ENCODE data around the gene TRIO.

Gene TRIO

GRCh38 chr5:14148890-14149671, 5.9 kb downstream of the TRIO start:
- Mint-ChIP-seq H3K9me3 (no peaks in the 10 kb centered on the region), H3K27me3 (ENCODE audit: low read depth) (peaks cover 66% of the 10 kb centered on the region), H3K36me3 (ENCODE audit: low read depth) (peaks cover 2% of the 10 kb centered on the region), H3K27ac (no peak overlapping the region), H3K4me3 (no peak overlapping the region), H3K4me1 (ENCODE audit: low read depth) (peaks cover 4% of the 10 kb centered on the region)

GRCh38 chr5:14149672-14150274, 6.6 kb downstream of the TRIO start:
- peaks cover 68% of the 10 kb centered on the region for H3K27me3 Mint-ChIP-seq (ENCODE audit: low read depth)
- H3K27ac Mint-ChIP-seq = no peak overlapping the region
- H3K4me1 Mint-ChIP-seq (ENCODE audit: low read depth) = peaks cover 4% of the 10 kb centered on the region
- no peak overlapping the region for H3K4me3 Mint-ChIP-seq
- no peaks in the 10 kb centered on the region for H3K9me3 Mint-ChIP-seq
- peaks cover 2% of the 10 kb centered on the region for H3K36me3 Mint-ChIP-seq (ENCODE audit: low read depth)

GRCh38 chr5:14151416-14151815, 8.3 kb downstream of the TRIO start:
- H3K27me3 Mint-ChIP-seq (ENCODE audit: low read depth) = peaks cover 53% of the 10 kb centered on the region
- H3K4me3 Mint-ChIP-seq = no peak overlapping the region
- H3K4me1 Mint-ChIP-seq (ENCODE audit: low read depth) = no peaks in the 10 kb centered on the region
- H3K27ac Mint-ChIP-seq = no peak overlapping the region
- H3K36me3 Mint-ChIP-seq (ENCODE audit: low read depth) = no peaks in the 10 kb centered on the region
- no peaks in the 10 kb centered on the region for H3K9me3 Mint-ChIP-seq

DNA sequence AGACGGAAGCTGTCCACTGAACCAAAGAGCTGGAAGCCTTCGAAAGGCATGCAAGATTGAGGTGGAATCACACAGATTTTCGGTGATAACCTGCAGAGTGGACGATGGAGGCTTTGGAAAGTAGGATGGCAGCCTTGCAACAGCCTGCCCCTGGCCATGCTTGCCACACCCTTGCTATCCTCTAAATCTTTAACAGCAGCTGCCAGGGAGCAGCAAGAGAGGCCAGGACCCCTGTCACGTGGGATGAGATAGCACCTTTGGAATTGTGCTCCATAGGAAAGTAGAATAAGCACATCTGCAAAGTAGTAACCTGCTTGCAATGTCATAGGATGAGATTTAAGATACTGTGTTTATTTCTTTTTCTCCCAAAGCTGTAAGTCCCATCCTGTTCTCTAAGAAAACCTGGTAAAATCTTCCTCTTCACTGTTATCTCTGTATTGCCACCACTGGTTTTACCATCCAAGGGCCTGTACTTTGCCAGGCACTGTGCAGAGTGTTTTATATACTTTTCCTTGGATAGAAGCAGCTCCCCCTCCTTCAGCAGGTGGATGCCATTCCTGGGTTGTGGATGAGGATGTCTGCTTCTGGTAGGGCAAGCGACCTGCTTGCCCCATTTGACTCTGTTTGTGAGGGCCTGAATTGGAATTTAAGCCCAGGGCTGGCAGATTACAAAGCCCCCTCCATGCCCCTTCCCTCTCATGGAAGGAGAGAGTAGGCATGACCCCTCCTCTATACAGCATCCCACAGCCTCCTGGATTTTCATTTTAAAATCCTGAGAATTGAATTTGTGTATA, 10.1 kb downstream of the TRIO start:
- H3K9me3 Mint-ChIP-seq = no peaks in the 10 kb centered on the region
- H3K27me3 Mint-ChIP-seq (ENCODE audit: low read depth) = peaks cover 35% of the 10 kb centered on the region
- H3K4me1 Mint-ChIP-seq (ENCODE audit: low read depth) = no peaks in the 10 kb centered on the region
- no peak overlapping the region for H3K4me3 Mint-ChIP-seq
- no peak overlapping the region for H3K27ac Mint-ChIP-seq
- no peaks in the 10 kb centered on the region for H3K36me3 Mint-ChIP-seq (ENCODE audit: low read depth)

DNA sequence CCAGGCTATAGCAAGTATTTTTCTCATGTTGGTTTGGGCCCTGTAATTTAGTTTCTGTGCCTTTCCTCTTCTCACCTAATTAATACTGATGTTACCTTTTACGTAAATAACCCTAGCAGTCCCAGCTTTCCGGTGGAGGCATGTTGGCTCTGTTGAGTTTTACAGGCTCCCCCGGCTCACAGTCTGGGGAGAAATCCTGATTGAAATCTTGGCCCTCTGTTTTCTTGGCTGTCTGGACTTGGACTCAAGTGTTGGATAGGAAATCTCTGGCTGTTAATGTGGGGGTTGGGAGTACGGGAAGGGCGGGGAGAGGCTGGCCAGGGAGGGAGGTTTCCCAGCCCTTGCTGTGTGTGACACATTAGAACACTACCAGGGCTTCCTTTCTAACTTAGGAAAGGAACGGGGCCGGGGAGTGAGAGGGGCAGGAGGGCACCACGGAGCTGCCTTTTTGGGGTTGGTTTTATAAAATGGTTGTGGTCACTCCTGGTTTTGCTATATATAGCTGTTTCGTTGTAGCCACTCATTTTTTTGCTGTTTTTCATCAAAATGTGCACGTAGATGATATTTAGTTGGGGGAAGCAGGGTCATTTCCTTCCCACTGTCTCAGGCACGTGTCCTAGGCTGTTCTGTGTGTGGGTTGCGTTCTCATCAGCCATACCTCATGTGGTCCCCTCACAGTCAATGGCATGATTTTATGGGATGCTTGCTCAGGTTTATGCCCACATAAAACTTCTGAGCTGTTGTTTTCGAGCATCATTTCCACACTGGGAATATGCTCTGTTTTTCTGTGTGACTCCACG, 11.0 kb downstream of the TRIO start:
- Mint-ChIP-seq H3K27ac (no peak overlapping the region), H3K36me3 (ENCODE audit: low read depth) (no peaks in the 10 kb centered on the region), H3K4me3 (no peak overlapping the region), H3K4me1 (ENCODE audit: low read depth) (no peaks in the 10 kb centered on the region), H3K9me3 (no peaks in the 10 kb centered on the region), H3K27me3 (ENCODE audit: low read depth) (peaks cover 27% of the 10 kb centered on the region)

DNA sequence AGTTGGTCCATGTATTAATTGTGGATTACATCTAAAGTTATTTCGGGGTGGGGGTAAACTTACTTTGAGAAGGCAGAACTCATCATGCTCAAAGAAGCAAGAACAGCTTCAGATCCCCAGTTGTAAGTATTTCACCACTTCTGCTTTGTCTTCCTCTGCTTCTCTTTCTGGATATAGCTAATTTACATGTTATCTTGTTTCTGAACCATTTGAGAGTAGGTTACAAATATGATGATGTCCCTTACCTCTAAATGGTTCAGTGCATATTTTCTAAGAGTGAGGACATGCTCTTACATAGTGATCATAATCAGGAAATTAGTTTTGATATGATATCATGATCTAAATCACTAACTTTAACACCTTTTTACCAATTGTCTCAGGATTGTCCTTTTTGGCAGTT, 11.9 kb downstream of the TRIO start:
- Mint-ChIP-seq H3K9me3 (no peaks in the 10 kb centered on the region), H3K36me3 (ENCODE audit: low read depth) (no peaks in the 10 kb centered on the region), H3K27me3 (ENCODE audit: low read depth) (peaks cover 19% of the 10 kb centered on the region), H3K4me1 (ENCODE audit: low read depth) (no peaks in the 10 kb centered on the region), H3K27ac (no peak overlapping the region), H3K4me3 (no peak overlapping the region)

- Mint-ChIP-seq H3K4me1 (ENCODE audit: low read depth) (no peaks in the 10 kb centered on the region), H3K36me3 (ENCODE audit: low read depth) (no peaks in the 10 kb centered on the region), H3K4me3 (no peak overlapping the region), H3K27me3 (ENCODE audit: low read depth) (peaks cover 17% of the 10 kb centered on the region), H3K27ac (no peak overlapping the region), H3K9me3 (no peaks in the 10 kb centered on the region)
Observed at GRCh38 chr5:14155739-14156138, 12.6 kb downstream of the TRIO start.

DNA sequence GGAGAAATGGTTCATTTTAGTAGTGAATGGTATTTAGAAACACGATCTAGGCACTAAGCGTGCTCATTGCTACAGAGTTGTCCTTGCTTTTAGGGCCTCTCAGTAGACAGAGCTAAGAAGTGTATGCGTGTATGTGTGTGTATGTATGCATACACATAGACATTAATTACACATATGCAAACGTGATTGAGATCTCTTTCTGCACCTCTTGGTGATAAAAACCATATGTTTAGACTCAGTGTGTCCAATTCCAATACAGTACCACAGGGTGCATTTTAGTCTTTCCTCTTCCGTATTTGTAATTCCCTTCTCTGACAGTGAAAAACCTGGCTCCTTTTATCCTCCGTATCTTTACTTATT, 13.1 kb downstream of the TRIO start:
- Mint-ChIP-seq H3K27ac (no peak overlapping the region), H3K36me3 (ENCODE audit: low read depth) (no peaks in the 10 kb centered on the region), H3K4me1 (ENCODE audit: low read depth) (no peaks in the 10 kb centered on the region), H3K27me3 (ENCODE audit: low read depth) (peaks cover 13% of the 10 kb centered on the region), H3K9me3 (no peaks in the 10 kb centered on the region), H3K4me3 (no peak overlapping the region)

DNA sequence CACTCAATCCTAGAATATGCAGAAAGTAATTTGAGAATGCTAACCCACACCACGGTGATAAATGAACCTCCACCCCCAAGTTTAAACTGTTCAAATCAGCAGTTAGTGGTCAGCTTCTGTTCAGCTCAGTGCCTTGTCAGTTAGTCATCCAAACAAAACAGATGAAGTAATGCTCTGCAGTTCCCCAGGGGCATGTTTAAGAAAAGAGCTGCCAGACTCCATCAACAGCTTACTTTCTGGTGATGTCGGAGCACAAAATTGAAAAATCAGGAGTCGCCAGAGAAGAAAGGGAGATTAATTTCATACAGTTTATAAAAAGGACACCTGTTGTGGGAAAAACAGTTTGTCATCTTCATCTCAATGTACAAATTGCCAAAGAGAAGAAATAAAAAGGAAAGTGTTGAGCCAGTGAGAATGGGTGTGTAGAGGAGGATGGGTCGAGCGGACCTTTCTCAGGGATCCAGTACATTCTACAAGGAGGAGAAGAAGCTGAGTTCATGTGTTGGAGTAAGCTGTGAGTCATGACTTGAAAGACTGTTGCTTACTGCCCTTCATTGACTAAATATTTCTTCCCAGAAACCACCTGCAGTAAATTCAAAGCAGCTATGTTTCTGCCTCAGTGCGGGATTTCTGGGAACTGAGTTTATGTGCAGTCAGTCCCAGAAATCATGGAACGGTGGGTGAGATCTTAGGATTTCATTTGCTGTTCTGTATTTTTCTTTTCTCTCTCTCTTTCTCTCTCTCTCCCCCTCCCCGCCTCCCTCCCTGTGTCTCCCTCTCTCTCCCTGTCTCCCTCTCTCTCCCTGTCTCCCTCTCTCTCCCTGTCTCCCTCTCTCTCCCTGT, 13.7 kb downstream of the TRIO start:
- no peaks in the 10 kb centered on the region for H3K4me1 Mint-ChIP-seq (ENCODE audit: low read depth)
- no peaks in the 10 kb centered on the region for H3K9me3 Mint-ChIP-seq
- no peak overlapping the region for H3K27ac Mint-ChIP-seq
- no peaks in the 10 kb centered on the region for H3K36me3 Mint-ChIP-seq (ENCODE audit: low read depth)
- H3K4me3 Mint-ChIP-seq = no peak overlapping the region
- peaks cover 9% of the 10 kb centered on the region for H3K27me3 Mint-ChIP-seq (ENCODE audit: low read depth)

DNA sequence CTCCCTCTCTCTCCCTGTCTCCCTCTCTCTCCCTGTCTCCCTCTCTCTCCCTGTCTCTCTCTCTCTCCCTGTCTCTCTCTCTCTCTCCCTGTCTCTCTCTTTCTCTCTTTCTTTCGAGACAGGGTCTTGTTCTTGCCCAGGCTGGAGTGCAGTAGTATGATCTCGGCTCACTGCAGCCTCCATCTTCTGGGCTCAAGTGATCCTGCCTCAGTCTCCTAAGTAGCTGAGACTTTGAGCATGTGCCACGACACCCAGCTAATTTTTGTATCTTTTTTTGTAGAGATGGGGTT, 14.3 kb downstream of the TRIO start:
- H3K9me3 Mint-ChIP-seq = no peaks in the 10 kb centered on the region
- H3K4me3 Mint-ChIP-seq = no peak overlapping the region
- H3K4me1 Mint-ChIP-seq (ENCODE audit: low read depth) = no peaks in the 10 kb centered on the region
- H3K27me3 Mint-ChIP-seq (ENCODE audit: low read depth) = peaks cover 9% of the 10 kb centered on the region
- H3K36me3 Mint-ChIP-seq (ENCODE audit: low read depth) = no peaks in the 10 kb centered on the region
- H3K27ac Mint-ChIP-seq = no peak overlapping the region

- Mint-ChIP-seq H3K27ac (no peak overlapping the region), H3K27me3 (ENCODE audit: low read depth) (peaks cover 5% of the 10 kb centered on the region), H3K4me1 (ENCODE audit: low read depth) (no peaks in the 10 kb centered on the region), H3K4me3 (no peak overlapping the region), H3K9me3 (no peaks in the 10 kb centered on the region), H3K36me3 (ENCODE audit: low read depth) (no peaks in the 10 kb centered on the region)
Observed at GRCh38 chr5:14158890-14159666, 15.9 kb downstream of the TRIO start.

DNA sequence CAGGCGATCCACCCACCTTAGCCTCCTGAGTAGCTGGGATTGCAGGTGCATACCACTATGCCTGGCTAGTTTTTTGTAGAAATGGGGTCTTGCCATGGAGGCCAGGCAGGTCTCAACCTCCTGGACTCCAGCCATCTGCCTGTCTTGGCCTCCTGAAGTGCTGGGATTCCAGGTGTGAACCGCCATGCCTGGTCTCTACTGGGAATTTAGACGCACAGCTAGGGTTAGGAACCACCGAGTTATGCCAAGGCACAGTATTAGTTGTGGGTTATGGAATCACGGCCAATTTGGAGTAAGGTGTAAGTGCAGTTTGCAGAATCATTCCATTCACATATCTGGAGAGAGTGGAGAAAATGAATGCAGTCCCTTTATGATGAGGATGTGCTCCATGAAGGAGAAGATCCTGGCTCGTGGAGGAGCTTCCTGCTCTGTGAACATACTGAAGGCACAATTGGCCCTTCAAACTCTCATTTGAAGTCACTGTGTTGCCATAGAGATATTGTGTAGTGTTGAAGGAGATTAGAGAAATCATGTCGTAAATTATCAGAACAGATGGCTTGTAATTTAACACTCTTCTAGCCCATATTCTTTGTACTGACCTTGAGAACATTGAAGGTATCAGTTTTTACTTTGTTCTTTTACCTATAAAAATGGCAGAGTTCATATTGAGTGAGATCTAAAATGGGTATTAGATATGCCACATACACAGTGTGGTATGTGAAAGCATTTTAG, 18.8 kb downstream of the TRIO start:
- Mint-ChIP-seq H3K36me3 (ENCODE audit: low read depth) (no peaks in the 10 kb centered on the region), H3K4me3 (no peak overlapping the region), H3K4me1 (ENCODE audit: low read depth) (no peaks in the 10 kb centered on the region), H3K27me3 (ENCODE audit: low read depth) (no peaks in the 10 kb centered on the region), H3K27ac (no peak overlapping the region), H3K9me3 (no peaks in the 10 kb centered on the region)
